HG03064 (cell line): Measurements from ENCODE around the gene CACNA2D1.

Experiments used
- ATAC-seq: cut with Tn5 transposase; IDR thresholded peaks from one replicate; pipeline ENCODE4 v1.9.1; 2021; ENCODE audit warnings: low read depth; ENCODE audit not compliant: unreplicated experiment

The CACNA2D1 gene

GRCh38 chr7:82293467-82293866 lies 150.1 kb downstream of the CACNA2D1 start:
- ATAC-seq = no peak

GRCh38 chr7:82291931-82292330 lies 151.6 kb downstream of the CACNA2D1 start:
- ATAC-seq = no peak

DNA sequence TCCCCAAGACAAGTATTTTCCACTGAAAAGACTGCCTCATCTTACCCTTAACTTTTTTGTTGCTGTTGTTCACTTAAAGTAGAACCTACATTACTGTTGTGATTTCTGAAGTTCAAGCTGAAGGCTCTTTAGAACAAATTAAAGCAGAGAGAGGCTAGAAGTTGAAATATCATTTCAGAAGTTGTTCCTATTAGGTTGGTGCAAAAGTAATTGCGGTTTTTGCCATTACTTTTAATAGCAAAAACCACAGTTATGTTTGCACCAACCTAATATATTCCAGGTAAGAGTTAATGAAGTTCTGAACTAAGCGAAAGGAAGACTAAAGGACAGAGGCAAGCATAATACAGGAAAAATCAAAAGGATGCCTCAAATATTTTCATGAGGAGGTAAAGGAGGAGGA lies 153.7 kb downstream of the CACNA2D1 start:
- no peak for ATAC-seq

- no peak for ATAC-seq
Measured at GRCh38 chr7:82289152-82289535, 154.4 kb downstream of the CACNA2D1 start.

GRCh38 chr7:82286798-82287140 lies 156.8 kb downstream of the CACNA2D1 start:
- ATAC-seq = no peak

- no peak for ATAC-seq
Measured at GRCh38 chr7:82286096-82286797, 157.3 kb downstream of the CACNA2D1 start.

DNA sequence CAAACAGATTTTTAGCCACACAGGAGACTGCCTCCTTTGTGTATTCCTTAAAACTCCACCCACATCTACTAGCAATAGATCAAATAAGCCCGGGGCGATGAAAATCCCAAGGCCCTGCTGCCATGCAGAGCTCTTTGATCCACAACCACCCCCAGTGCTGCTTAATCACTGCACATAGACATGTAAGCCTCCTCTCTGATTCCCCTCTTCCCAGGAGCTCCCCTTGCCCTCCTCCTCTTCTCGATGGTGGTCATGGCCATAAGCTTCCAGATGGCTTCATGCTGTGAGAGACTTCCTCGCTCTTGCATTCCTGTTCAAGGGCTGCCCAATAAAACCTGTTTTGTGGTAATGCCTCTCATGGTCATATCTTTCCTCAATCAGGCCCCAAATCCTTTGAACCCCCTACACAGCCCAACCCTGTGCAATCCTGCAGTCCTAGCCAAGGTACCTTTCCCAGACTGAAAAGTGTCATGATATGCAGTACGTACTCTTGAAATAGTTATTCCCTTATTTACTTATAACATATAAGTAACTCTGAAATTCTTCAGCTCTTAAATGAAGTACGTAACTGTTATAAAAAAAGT lies 158.5 kb downstream of the CACNA2D1 start:
- no peak for ATAC-seq

DNA sequence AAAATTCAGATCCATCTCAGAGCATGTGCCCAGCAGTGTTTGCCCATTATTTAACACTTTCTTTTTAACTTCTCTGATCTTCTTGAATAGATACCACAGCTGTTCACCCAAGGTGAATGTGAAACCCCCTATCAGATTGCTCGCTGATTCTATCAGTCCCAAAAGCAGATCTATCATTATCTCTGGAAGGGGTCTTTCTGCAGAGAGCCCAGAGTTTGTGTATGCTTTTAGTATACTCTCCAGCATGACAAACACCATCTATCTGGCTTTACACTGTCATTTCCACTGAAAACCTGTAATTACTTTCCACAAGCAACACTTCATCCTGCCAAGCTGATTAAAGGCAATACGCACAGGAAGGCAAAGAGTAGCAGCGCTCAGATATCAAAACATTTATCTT lies 168.2 kb downstream of the CACNA2D1 start:
- ATAC-seq = no peak

- no peak for ATAC-seq
Measured at GRCh38 chr7:82274681-82275080, 168.9 kb downstream of the CACNA2D1 start.

DNA sequence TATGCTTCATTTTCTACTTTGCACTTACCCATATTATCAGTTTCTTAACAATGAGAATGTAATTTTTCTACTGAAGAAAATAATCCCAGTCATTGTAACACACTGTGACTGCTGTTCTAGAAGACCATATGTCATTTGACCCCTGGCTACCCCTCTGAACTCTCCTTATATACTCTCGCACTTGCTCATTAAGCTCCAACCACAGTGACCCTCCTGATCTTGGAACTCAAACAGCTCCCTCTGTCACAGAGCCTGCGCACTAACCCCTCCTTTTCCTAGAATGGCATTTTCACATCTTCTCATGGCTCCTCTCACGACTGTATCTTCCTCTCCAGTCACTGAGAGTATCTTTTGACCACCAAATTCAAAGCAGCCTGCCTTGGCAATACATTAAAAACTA lies 169.7 kb downstream of the CACNA2D1 start:
- no peak for ATAC-seq

GRCh38 chr7:82270870-82271269 lies 172.7 kb downstream of the CACNA2D1 start:
- ATAC-seq = no peak

DNA sequence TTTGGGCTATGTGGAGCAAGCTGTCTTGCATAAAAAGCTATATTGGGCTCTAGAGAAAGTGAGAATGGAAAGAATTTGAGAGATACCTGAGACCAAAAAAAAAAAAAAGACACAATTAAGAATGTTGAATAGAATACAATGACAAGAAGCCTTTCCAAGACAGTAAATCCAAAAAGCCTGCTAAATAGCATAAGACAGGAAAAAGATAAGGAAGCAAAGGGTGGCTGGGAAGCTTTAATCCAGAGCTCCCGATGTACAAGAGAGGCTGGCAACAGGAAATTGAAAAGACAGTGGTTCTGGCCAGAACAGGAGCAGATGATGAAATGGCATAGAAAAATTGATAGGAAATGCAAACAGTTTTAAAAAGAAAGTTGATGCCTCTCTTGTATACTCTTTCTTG lies 174.9 kb downstream of the CACNA2D1 start:
- ATAC-seq = no peak

GRCh38 chr7:82266081-82266480 lies 177.5 kb downstream of the CACNA2D1 start:
- no peak for ATAC-seq

GRCh38 chr7:82264783-82265305 lies 178.7 kb downstream of the CACNA2D1 start:
- no peak for ATAC-seq

DNA sequence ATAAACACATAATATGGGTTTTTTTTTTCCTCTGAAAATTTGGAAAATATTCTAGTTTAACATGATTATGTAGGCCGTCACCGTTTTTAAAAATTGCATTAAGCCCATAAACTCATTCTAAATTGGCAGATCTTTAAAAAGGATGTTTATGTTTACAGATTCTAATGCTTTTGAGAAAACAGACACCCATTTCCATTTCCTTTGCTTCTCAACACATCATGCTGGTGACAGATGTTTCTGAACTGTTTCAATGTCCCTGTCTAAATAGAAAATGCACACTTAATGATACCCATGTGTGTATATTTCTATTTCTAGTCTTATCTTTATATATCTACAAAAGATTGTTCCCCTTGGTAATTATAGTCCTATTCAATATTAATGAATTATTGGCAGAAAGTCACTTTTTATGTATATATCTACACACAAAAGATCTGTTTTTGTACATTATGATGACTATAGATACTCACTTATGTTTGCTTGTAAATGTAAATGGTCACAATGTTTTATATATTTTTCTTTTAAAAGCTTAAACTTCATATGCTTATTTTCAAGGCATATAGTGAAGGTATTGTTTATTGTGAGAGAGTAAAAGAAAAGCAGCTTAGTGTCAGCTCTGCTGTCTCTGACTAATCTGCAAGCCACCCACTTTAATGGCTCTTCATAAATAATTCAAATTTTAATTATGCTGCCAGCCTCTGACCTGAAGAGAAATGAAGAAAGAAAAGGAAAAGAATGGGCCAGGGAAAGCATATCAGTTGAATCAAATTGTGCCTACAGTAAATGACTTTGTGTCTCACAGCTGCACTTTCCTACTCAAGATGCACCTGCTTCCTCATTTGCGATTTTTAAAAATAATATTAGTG lies 179.4 kb downstream of the CACNA2D1 start:
- no peak for ATAC-seq

GRCh38 chr7:82258181-82258580 lies 185.4 kb downstream of the CACNA2D1 start:
- ATAC-seq = no peak

DNA sequence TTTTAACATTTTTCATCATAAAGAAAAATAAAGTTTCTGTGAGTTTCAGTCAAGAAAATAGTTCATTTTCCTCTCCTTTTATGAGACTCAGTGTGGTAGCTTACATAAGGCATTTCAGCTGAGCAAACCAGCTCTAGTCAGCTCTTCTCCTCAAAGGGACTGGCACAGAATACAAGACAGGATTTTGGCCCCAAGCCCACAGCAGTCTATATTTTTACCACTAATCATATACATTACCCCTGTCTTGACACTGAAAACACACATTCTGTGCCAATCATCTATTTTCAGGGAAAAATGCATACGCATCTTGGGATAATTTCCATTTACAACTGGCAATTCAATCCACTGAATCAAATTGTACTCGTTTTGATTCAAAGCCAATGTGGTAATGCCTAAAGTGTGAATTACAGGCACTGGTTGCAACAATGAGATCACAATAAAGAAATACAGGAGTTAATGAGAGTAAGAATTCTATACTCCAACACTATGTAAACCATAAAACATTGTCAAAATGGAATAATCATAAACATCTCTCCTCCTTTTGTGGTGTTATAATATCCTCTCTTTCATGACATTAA lies 186.4 kb downstream of the CACNA2D1 start:
- no peak for ATAC-seq

GRCh38 chr7:82255706-82256105 lies 187.9 kb downstream of the CACNA2D1 start:
- ATAC-seq = no peak

DNA sequence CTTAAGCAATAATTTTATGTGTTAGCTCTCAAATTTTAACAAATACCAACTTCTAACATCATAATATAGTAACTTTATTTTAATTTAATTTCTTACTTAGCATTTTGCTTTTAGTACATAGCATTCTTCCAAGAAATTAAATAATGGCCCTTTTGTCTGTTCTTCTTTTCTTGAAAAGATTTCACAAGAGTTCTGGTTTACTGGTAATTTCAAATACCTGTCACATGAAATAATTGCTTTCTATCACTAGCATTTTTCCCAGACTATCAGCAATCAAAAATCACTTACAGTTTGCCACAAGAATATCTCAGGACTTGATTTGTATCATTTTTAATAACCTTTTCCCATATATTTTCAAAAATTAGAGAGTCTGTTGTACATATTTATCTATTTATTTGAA lies 193.0 kb downstream of the CACNA2D1 start:
- ATAC-seq = no peak

- ATAC-seq = no peak
Measured at GRCh38 chr7:82249979-82250378, 193.6 kb downstream of the CACNA2D1 start.

DNA sequence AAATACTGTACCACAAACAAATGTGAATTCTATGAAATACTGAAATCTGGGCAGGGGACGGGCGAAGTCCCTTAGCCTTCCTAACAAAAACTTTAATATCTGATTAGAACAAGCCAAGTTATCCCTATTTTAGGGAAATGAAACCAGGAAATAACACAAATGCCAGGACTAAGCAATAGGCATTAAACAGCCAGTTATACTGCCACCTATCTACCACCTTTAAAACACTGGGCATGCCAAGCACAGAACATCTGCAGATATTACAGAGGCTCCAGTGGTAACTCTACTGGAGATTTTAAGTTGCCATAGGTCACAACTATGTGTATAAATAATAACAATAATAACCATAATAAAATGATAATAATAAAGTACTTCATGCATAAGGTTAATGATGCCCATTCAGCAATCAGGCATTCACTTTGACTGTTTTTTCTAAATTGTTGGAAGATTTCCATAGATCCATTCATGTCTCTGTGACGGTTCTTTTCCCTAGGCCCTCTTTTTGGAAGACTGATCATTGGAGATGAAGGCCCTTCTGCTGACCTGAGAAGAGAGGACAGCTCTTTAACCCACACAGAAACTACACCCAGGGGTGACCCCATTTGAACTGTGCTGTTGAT lies 195.7 kb downstream of the CACNA2D1 start:
- no peak for ATAC-seq
